ENCODE results near the gene ZNF770.
"Not testable (repeated sequence)": the region's sequence is repeated elsewhere in the genome, so short reads cannot be mapped to it uniquely, and the experiment has no call there.

ZNF770 gene

GRCh38 chr15:34976073-34976472 lies 12.0 kb downstream of the ZNF770 start:
- DNase-seq, result no peak

DNA sequence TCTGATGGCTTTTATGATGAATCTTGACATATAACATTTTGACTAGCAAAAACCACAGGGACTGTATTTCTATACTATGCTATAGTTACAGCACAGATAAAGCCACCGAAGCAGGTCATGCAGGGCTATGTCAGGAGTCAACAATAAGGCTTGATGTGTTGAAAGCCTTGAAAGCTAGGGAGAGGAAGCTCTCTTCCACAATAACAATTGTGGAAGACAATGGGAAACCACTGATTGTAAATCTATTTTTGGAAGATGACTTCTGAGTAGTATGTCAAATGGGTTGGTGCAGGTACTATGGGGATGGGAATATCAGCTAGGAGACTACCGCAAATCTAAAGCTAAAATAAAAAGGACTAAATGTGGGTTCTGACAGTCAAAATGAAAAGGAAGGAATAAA lies 14.6 kb downstream of the ZNF770 start:
- DNase-seq, result no peak

- not testable (repeated sequence) for DNase-seq
These were observed 17.9 kb downstream of the ZNF770 start for GRCh38 chr15:34970098-34970643.

GRCh38 chr15:34969340-34970097 lies 18.6 kb downstream of the ZNF770 start, which contains the start of gene AQR:
AQR (minus strand) TSS chr15:34969742; CDS start chr15:34969613, 129 bp downstream.
- peak; percentile 67 for DNase-seq

- DNase-seq, result no peak
These were observed 23.8 kb downstream of the ZNF770 start for GRCh38 chr15:34964277-34964676.

DNA sequence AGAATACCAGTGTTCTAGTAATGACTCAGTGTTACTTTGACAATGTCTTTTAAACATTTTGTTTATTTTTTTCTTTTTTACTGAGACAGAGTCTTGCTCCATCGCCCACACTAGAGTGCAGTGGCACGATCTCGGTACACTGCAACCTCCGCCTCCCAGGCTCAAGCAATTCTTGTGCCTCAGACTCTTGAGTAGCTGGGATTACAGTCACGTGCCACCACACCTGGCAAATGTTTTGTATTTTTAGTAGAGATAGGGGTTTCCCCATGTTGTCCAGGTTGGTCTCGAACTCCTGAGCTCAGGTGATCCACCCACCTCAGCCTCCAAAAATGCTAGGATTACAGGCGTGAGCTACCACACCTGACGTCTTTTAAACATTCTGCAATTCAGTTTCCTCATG lies 34.2 kb downstream of the ZNF770 start:
- DNase-seq, result no peak

DNA sequence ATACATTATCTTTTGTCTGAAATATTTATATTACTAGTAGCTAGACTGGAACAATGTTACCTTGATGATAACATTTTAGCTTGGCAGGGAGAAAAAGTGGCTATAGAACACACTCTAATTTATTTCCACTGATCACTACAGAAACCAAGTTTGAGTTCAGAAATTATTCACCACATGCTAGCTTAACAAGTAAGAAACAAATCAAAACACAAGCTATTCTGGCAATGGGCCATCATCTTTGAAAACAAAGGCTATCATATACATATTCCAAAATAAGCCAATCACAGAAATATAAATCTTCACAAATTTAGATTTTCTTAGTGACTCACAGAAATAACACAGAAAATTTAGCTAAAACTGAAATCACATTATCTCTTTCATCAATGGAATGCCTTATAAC lies 35.6 kb downstream of the ZNF770 start:
- no peak for DNase-seq

GRCh38 chr15:34951993-34952392 lies 36.1 kb downstream of the ZNF770 start:
- no peak for DNase-seq

GRCh38 chr15:34944936-34945335 lies 43.2 kb downstream of the ZNF770 start:
- no peak for DNase-seq

DNA sequence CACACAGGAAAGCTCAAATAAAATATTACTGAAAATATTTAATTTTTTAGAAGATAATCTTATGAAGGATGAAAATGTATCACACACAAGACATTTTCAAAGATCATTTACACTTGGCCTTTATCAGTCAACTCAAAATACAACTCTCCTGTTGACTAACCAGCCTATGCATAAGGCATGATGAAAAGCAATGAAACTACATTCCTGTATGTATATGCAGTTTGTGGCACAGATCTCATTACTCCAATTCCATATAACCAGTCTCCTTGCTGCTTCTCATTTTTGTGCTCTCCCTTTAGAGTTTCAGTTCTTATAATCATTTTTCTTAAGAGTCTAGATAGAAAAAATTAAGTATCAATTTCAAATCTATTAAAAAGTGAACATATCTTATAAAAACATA lies 44.4 kb downstream of the ZNF770 start:
- DNase-seq, result no peak

DNA sequence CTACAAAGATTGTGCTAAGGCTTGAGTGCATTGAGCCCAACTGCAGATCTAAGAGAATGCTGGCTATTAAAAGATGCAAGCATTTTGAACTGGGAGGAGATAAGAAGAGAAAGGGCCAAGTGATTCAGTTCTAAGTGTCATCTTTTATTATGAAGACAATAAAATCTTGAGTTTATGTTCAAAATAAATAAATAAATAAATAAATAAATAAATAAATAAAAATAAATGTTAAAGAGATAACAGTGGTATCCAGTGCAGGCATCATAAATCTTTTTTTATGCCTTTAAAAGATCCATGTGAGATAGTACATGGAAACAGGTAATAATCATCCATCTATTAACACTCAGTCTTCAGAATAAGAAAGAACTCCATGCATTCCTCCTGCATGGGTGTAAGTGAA lies 44.8 kb downstream of the ZNF770 start:
- DNase-seq, result not testable (repeated sequence)

DNA sequence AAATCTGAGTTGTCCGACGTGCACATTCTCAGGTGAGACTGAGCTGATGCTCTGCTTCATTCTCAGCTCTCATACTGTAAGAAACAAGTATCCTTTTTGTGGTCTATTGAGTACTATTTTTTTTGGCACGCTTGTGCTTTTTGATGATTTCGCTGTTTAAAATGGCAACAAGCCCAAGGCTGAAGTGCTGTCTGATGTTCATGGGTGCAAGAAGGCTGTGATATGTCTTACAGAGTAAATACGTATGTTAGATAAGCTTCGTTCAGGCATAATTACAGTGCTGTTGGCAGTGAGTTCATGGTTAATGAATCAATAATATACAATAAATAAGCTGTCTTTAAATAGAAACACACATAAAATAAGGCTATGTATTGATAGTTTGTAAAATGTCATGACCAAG lies 45.7 kb downstream of the ZNF770 start:
- DNase-seq, result no peak

GRCh38 chr15:34941831-34942230 lies 46.3 kb downstream of the ZNF770 start:
- no peak for DNase-seq

DNA sequence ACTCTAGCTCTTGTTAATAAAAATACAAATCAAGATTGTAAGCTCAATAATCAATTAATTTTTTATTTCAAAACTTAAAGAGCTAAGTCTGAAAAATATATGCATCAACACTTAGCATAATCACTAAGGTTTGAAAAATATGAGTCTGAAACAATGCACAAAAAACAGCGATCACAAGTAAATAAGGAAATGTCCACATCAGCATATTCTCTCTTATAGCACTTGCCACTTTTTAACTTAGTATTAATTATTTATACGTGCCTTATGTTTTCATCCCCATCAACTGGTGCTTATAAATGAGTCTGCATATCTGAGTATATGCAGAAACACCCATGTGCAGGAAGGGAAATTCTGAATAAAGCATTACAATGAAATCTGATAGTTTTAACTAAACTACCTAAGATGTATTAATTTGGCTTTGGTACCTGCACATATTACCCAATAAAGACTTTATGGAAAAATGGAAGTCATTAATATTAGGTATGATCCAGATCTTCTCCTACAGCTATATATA lies 46.8 kb downstream of the ZNF770 start:
- DNase-seq, result no peak

- DNase-seq, result no peak
These were observed 54.6 kb downstream of the ZNF770 start for GRCh38 chr15:34933432-34933975.

DNA sequence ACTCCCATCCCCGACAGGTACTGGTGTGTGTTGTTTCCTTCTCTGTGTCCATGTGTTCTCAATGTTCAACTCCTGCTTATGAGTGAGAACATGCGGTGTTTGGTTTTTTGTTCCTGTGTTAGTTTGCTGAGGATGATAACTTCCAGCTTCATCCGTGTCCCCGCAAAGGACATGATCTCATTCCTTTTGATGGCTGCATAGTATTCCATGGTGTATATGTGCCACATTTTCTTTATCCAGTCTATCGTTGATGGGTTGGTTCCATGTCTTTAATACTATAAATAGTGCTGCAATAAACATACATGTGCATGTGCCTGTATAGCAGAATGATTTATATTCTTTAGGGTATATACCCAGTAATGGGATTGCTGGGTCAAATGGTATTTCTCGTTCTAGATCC lies 59.7 kb downstream of the ZNF770 start:
- not testable (repeated sequence) for DNase-seq

Measured in NCI-H2107 (cell line).